Tibial nerve (tissue), 4 donors: Measurements from ENCODE around the gene CBFB.
A peak's percentile ranks its signal among the peaks of the same experiment; 100 is the strongest.

Experiments
- CTCF ChIP-seq, 5 experiments: fragments of 200-600 bp in 3 of 5; fragments of 450-650 bp in 2 of 5; sonication (generic) in 3 of 5; IDR thresholded peaks; one replicate each; pipeline ENCODE4 v1.5.1; 2016 to 2019; ENCODE audit warnings: antibody characterized with exemption in 5 of 5, mild to moderate bottlenecking in 3 of 5, moderate library complexity in 2 of 5
- EP300 ChIP-seq, 2 donors: sonication (generic); formaldehyde crosslinking; IDR thresholded peaks; one replicate each; pipeline ENCODE4 v1.6.1; 2017; ENCODE audit warnings: antibody characterized with exemption in 2 of 2, mild to moderate bottlenecking in 1 of 2
- POLR2A ChIP-seq, 2 donors: fragments of 450-650 bp; IDR thresholded peaks; one replicate each; pipeline ENCODE4 v1.6.1; 2017; ENCODE audit warnings: antibody characterized with exemption in 2 of 2, mild to moderate bottlenecking in 2 of 2, moderate library complexity in 2 of 2

DNA sequence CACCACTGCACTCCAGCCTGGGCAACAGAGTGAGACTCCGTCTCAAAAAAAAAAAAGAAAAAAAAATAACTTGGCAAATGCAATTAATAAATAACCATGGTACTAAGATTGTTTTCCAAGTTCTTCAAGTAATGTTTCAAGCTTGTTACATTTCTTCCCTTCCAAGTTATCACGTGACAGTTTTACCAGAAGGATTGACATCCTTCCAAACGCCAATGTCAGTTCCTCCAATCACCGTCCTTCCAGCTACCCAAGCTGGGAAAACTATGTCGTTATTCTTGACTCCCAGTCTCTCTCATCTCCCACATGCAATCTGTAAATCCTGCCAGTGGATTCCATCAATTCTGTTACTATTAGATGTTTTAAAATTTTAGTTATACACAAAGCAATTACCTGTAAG lies 76.9 kb downstream of the CBFB start:
- TF ChIP-seq CTCF (IDR thresholded peaks at IDR 0.05): no peak
- TF ChIP-seq EP300 (IDR thresholded peaks at IDR 0.05): peak in 1 of 2 donors; percentile 23
- TF ChIP-seq POLR2A (IDR thresholded peaks at IDR 0.05): no peak
